HG02943 (cell line): ENCODE results near the gene LBH.

Source experiments
- ATAC-seq: cut with Tn5 transposase; IDR thresholded peaks from one replicate; pipeline ENCODE4 v1.9.1; 2021; ENCODE audit warnings: mild to moderate bottlenecking, low read depth, moderate library complexity; ENCODE audit not compliant: unreplicated experiment

LBH gene

DNA sequence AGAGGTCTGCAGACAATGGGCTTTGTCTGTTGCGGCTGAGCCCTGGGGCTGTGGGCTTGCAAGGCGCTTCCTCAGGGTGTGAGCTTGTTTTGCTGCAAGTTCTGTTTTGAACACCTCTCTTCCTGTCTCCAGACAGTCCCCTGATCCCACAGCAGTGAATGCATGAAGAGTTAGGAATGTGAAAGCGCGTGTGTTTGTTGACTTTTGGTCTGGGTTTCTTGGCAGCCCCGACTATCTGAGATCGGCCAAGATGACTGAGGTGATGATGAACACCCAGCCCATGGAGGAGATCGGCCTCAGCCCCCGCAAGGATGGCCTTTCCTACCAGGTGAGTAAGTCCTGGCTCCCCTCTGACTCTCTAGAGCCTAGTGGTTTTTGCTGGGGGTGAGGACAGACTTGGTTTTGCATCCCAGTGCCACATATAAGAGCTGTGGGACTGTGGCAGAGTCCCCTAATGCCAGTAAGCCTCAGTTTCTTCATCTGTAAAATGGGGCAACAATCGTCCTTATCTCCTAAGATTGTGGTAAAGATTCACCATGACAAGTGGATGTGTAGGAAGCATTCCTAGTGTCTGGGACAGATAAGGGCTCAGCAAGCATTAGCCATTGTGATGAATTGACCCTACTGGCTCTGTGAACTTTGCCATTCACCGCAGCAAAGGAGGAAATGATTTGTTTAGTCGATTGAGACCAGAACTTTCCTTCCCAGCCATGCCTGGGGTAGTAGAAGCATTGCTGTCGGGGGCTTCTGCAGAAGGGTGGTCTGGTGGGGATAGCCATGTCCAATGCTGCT lies 3.0 kb downstream of the LBH start:
- ATAC-seq: no peak

DNA sequence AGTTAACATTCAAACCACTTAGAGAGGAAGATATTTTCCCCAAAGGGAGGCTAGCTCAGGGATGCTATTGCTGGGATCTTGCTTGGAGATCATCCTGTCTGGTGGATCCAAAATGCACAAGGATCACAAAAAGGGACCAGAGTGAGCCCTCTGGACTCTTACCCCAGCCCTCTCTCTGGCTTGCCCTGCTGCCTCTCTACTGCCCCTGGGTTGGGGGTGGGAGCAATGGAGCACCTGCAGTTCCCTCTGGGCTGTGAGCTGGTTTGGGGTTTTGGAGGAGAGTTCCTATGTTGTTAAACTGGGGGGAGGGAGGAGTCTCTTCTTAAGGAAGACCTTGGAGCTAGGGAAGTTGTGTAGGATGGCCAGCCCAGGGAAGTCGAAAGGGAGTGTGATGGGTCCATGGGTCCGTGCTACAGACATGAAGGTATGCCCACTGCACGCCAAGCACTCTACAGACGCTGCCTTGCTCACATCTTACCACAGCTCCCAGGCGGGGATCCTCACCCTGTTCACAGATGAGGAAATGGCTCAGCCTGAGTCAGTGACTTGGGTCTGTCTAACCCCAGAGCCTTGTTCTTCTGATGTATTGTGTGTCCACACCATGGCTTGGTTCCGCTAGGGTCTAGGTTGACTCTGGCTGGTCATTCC lies 3.8 kb downstream of the LBH start:
- ATAC-seq: no peak

DNA sequence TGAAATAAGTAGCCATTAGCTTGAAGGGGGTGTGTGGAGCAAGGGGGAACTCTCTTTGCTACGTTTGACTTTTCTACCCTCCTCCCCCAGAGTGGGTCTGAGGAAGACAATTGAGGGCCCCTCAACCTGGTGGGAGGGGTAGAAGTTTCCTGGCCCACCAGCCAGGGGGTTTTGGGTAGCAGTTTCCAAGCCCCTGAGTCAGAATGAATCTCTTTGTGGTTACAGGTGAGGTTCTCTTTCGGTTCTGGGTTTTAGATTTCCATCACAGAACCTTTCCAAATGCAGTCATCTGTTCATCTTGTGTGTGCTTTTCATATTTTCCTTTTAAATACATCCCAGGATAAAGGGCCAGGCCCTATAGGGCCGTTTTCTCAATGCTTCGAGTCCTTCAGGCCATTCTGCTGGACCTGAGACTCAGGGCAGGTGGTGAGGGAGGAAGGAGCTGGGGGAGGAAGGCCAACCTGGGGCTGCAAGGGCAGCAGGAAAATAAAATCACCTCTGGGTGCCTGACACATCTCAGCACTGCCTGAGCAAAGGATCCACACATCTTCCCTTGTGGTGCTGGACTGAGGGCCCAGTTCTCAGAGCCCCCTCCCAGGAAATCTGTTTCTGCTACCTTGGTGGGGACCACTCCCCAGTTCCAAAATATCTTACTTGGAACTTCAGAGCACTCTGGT lies 4.7 kb downstream of the LBH start:
- no peak for ATAC-seq

DNA sequence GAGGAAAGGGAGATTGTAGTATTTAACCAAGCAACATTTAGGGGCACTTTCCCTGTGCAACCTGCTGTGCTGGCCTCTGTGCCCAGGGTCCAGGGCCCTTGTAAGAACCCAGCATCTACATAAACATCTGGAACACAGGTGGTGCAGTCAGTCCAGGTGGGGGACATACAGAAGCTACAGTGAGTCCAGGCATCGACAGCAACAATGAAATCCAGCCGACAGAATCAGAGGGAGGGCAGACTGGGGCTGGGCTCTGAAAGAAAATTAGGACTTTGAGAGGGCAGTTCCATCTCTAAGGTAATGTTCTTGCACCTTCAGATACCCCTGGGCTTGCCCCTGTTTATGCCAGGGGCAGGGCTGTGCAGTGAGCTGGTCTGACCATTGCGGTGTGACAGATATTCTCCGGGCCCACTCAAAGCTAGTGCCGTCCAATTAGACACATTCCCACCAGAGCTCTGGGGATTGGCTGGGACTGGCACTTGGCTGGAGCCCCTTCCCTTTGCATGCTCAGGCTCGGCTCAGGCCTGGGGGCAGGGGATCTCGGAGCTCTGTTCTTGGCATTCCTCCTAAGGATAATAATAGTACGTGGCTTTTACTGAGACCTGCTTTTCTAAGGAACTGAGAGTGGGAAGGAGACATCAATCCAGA lies 5.4 kb downstream of the LBH start:
- ATAC-seq: no peak

DNA sequence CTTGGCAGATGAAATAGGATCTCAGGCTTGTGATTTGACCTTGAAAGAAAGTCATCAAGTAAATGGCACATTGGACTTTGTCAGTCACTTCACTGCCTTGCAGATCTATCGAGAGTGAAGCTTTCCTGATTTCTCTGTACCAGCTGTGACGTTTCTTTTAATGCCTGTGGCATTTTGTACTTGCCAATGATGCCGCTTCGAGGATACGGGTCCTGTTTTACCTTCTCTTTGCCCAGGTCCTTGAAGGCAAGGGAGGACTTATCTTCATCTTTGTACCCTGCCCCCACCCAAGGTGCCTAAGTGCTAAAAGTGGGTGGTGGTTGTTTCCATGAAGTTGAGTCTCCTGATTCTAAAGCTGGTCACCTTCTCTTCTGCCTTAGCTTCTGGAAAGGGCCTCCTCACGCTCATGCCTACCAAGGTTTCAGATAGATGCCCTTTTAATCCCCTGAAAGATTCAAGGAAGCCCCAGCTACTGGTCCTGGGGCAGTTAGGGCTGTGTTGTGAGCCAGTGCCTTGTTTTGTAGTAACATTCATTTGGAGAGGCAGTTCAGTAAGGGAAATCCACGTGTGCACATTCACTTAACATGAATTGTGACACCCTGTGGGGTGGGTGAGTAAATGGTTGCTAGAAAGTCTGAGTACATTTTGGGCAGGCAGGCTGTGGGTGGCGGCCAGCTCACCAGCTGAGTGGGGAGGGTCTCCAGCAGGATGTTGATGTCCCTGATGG lies 6.1 kb downstream of the LBH start:
- no peak for ATAC-seq

DNA sequence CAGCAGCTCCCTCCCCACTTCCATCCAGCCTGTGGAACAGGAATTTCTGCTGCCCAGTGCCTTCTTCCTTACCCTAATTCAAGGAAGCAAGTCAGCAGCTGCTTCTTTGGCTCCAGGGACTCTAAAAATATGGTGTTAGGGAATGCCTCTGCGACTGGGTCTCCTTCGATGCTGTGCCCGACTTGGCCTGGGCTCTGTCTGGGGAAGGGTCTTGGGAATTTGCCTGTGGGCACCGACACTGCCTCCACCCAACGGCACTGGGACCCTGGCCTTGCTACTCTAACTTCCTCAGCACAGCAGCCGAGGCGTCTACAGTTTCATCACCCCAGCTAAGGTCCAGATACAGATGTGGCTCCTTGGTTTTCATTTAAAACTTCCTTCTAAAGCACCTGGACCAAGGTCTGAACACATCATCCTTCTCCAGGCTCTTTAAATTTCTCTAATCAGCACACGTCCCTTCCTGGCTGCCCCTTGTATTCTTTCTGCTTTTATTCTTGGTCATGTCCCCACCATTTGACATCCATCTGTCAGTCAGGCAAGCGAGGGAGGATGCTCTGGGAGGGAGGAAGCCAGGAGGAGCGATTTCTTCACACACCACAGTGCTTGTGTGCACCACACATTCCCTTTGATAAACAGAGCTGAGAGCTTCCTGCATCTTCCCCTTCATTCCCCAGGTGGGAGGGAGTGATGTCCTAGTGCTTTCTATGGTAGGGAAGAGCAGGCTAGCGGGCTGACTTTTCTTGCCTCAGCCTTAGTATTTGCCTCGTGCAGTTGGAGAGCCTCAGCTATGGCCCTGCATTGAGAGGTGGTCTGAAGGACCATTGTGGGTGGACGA lies 6.8 kb downstream of the LBH start:
- no peak for ATAC-seq

DNA sequence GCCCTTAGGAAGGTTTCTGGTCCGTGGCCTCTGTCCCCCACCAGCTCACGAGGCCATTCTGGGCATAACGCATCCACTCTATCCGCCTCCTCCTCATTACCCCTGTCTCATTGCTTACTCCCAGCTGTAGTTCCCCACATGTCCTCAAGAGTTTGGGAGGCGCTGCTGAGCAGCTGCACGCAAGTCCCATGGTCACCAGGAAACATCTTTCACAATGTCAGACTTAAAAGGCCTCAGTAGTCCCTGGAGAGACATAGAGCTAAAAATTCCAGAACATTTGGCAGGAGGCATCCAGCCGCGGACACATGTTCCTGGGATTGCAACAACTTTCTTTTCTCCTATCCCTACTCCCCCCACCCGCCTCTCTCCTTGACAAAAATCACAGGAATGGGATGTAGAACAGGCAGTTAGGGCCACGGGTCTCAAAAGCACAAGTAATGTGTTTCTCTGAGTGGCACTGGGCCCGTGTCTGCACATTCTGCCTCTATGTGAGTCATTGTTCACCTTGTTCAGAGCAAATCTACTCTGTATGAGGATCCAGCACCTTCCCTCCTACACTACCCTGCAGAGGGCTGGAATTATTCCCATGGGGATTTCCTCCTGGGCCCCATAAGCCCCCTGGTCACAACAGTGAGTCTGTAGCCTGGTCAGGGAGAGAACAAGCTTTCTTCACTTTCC lies 8.1 kb downstream of the LBH start:
- no peak for ATAC-seq

DNA sequence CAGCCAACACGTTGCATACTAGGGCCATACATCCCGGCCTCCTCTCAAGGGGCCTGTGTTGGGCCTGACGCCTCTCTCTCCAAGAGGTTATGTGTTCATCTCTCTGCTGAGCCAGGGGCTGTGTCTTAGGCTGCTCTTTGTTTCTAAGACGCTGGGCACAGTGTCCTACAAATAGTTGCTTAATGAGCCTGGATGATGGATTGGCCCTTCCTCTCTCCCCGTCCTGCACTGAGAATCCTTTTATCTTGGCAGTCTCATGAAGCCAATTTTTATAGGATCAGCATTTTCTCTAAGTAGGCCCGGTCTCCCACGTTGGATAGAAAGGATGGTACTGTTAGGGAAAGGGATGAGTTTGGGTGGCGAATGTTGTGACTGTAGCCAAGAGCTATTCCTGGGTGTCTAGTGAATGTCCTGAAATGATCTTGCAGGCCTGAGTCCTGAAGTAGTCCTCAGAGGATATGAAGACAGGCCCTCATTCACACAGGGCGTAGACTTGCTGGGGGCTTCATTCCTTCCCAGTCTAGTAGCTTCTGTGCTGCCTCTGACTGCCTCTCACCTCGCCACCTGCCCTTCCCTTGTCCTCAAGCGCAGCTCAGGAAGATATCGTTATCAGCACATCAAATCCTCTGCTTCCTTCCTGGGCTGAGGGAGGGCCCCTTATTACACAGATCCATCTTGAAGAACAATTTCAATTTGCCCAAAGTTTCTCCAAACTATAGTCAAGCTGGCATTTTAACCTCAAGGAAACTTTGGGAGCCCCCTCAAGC lies 8.8 kb downstream of the LBH start:
- no peak for ATAC-seq

DNA sequence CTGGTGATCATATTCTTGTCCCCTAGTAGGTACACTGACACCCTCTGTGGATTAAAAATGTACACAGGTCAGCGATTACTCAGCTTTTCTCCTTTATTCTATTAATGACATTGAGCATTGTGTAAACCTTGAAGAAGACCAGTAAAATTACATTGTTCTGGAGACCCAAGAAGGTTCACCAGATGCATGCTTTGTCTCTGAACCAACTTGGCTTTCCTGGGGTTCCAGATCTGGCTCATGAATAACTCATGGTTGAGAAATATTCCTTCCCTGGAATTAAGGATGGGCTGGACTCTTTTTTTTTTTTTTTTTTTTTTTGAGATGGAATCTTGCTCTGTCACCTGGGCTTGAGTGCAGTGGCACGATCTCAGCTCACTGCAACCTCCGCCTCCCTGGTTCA lies 11.9 kb downstream of the LBH start:
- no peak for ATAC-seq

DNA sequence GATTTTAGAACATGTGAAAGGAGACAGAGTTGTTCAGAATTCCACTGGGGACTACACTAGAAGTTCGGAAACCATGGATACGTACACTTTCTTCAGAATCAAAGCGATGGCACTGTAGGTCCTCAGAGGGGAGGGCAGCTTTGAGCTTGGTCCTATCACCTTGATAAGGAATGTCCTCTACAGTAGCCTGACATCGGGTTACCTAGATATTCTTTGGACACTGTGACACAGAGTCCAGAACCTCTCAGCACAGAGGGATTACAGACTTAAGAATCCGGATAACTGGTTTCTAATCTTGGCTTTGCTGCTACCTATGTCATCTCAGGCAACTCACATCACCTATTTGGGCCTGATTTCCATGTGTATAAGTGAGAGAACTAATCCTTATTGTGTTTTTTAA lies 14.0 kb downstream of the LBH start:
- no peak for ATAC-seq

DNA sequence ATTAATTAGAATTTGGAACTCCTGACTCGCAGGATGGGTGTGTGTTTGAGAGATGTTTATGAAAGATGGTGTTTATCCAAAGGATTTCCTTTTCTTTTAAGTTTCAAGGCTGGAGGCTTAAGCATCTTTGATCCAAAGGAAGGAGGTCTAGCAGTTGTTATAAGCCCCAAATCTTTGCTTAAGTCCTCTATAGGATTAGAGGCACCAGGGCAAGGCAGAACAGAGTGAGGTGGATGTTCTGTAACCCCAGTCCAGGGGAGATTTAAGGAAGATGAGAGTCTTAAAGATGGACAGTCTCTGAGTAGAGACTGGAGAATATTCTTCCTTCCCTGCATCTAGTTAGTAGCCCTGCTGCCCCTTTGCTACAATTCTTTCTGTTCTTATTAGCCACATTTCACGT lies 17.5 kb downstream of the LBH start:
- no peak for ATAC-seq

DNA sequence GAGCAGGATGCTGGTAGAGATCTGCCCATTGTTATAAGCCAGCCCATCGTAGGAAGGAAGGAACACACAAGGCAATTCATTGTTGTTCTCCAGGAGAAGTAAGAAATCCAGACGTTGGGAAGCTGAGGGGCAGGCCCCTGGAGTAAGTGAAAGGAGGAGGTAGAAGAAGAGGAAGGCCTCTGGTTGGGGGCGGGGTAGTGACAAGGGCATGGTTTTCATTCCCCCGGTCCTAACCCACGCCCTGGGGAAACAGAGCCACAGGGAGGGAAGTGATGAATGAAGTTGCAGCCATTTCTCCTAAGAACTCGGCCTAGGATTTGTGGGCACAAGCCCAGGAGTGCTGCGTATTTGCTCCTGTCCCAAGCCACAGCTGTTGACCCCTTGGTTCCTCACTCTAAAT lies 18.0 kb downstream of the LBH start:
- no peak for ATAC-seq

DNA sequence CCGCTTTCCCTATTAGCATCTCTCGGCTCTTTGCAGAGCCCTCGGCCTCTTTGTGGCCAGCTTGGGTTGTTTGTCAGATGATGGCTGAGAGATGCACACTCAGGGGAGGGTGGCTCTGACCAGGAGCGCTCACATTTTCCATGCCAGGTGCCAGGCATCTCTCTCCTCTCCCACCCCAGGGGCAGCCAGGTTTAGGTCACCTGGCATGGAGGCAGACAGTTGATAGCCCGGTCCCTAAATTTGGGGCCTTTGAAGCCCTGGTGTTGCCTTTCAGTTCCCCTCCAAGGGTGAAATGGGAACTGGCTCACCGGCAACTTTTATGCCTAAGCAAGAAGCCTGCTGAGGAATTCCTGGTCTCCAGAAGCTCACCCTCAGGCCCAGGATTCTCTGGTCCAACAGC lies 19.1 kb downstream of the LBH start:
- ATAC-seq: no peak

DNA sequence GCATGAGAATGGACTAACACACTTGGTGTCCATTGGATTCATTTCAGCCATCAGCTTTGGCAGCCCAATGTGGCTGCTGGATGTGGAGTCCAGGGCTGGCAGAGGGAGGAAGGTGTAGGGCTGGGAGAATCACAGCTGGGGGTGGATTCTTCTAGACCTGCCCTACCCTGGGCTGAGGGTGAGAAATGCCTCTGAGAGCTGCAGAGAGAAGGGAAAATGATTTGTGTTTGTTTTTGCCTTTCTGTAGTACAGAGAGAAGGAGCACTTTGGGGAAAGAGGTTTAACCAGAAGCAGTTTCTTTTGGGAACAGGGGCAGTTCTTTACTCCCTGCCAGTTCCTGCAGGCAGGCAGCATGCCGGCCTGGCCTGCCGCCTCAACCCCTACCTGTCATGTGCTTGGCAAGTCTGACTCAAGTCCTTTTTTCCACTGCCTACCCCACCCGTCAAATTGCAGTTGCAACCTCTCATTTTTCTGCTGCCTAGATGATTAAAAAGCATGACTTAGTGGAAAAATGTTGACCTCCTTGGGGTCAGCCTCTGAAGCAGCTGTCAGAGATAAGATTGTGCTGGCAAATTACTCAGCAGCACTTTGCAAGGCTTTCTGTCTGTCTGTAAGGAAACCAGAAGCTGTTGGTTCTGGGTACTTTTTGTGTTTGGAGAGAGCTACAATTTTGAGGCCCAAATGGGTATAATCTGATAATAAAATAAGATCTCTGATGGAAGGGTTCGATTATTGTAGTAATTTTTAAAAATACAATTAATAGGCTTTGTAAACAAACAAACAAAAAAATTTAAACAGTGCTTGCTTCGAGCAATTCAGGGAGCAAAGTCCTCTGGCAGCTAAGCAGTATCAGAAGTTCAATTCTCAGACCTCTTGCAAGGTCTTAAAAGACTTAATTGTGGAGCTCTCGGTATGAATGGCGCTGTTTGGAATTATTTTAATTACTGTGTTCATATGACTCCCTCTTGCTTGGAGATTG lies 21.7 kb downstream of the LBH start:
- no peak for ATAC-seq

DNA sequence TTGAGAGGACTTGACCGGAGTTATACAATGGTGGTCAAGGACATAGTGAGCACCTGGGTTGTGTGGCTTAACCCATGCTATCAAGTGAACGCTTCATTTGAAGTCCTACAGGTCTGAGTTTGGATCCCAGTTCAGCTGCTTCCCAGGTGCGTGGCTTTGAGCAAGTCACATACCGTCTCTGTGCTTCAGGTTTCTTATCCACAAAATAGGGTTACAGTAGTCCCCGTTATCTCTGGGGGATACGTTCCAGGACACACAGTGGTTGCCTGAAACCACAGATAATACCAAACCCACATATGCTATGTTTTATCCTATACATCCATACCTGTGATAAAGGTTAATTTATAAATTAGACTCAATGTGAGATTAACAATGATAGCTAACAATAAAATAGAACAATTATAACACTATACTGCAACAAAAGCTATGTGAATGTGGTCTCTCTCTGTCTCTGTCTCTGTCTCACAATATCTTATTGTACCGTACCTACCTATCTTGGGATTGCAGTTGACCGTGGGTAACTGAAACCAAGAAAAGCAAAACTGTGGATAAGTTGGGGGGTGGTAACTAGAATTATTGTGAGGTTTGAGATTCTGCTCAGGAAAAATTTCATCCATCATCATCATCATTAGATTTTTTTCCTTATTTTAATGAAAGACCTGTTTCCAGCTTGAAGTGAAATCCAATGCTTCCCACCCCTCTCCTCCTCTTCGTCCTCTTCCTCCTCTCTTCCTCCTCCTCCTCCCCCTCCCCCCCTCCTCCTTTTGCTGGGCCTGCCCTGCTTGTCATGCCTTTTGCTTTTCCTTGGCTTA lies 22.7 kb downstream of the LBH start:
- ATAC-seq: no peak

DNA sequence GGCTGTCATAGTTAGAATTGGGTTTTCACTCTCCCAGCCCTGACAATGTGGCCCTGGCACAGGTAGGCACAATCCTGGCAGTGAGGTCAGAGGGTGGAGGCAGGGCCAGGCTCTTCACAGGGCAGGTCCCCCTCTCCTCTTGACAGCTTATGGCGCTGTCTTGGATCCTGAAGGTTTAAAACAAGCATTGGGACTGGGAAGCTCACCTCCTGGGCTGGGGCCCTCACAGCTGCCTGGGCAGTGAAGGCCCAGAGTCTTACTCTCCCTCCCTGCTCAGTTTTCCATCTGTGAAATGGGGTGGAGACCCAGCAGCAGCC lies 23.3 kb downstream of the LBH start:
- ATAC-seq: no peak

DNA sequence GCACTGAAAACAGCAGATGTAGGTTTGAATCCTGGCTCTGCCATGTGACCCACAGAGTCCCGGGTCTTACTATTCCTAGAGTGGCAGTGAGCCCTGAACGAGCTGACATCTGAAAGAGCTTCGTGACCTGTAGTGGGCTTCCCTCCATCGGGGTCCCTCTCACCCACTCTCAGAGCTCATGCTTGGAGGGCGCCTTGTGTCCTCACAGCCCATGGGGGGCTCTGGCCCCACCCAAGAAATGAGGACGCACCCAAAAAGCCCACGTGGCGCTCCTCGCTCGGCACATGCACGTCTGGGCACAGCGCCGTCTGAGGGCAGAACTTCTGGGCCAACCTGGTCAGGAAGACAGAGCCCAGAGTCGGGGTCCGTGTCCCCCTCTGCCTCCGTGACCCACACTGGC lies 23.7 kb downstream of the LBH start:
- ATAC-seq: no peak
